Measurements from ENCODE around the gene TBC1D5.

GRCh38 chr3:17459470-17459993, 282.9 kb downstream of the TBC1D5 start:
- TF ChIP-seq POLR2A (IDR thresholded peaks at IDR 0.05) (no peak), CTCF (IDR thresholded peaks at IDR 0.05) (no peak)

Measured in sigmoid colon (tissue), 3 donors.